Muscle layer of colon (tissue), 2 donors: ENCODE results near the gene CD68.

Source experiments
- H3K27ac ChIP-seq: one replicate; pipeline ENCODE4 v1.7.0; 2013; ENCODE audit warnings: low read depth, mild to moderate bottlenecking, low read length, moderate library complexity
- H3K27me3 ChIP-seq, 2 donors: one replicate each; pipeline ENCODE4 v1.7.0; 2013; ENCODE audit warnings: low read length in 2 of 2, mild to moderate bottlenecking in 2 of 2; ENCODE audit not compliant: insufficient read depth in 2 of 2, control insufficient read depth in 1 of 2
- H3K36me3 ChIP-seq: one replicate; pipeline ENCODE4 v1.7.0; 2013; ENCODE audit warnings: mild to moderate bottlenecking, low read length; ENCODE audit not compliant: insufficient read depth
- H3K4me1 ChIP-seq: one replicate; pipeline ENCODE4 v1.7.0; 2013; ENCODE audit warnings: mild to moderate bottlenecking, low read length; ENCODE audit not compliant: insufficient read depth
- H3K4me3 ChIP-seq, 2 donors: one replicate each; pipeline ENCODE4 v1.7.0; 2013; ENCODE audit warnings: low read length in 2 of 2, low read depth in 1 of 2, mild to moderate bottlenecking in 1 of 2, moderate library complexity in 1 of 2
- H3K9ac ChIP-seq: one replicate; pipeline ENCODE4 v1.7.0; 2013; ENCODE audit warnings: low read length
- H3K9me3 ChIP-seq: one replicate; pipeline ENCODE4 v1.7.0; 2013; ENCODE audit warnings: mild to moderate bottlenecking, low read length
- donor health status: abdominal sarcoma.
- donor health status: Adenocarcinoma of cecum.

CD68 gene

DNA sequence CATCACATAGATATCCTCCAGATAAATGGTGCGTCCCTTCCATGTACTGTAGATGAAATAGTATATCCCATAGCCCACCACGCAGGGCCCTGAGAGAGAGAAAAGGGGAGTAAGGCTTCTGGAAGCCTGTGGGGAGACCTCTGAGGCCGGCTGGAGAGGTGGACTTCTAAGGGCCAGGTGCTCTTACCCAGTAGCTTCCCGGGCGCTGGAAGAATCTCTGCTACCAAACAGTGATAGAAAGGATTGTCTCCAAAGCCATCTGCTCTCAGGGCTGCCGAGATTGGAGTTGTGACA lies 47.5 kb downstream of the CD68 start:
- H3K9ac ChIP-seq = peak overlapping the region; percentile 87

DNA sequence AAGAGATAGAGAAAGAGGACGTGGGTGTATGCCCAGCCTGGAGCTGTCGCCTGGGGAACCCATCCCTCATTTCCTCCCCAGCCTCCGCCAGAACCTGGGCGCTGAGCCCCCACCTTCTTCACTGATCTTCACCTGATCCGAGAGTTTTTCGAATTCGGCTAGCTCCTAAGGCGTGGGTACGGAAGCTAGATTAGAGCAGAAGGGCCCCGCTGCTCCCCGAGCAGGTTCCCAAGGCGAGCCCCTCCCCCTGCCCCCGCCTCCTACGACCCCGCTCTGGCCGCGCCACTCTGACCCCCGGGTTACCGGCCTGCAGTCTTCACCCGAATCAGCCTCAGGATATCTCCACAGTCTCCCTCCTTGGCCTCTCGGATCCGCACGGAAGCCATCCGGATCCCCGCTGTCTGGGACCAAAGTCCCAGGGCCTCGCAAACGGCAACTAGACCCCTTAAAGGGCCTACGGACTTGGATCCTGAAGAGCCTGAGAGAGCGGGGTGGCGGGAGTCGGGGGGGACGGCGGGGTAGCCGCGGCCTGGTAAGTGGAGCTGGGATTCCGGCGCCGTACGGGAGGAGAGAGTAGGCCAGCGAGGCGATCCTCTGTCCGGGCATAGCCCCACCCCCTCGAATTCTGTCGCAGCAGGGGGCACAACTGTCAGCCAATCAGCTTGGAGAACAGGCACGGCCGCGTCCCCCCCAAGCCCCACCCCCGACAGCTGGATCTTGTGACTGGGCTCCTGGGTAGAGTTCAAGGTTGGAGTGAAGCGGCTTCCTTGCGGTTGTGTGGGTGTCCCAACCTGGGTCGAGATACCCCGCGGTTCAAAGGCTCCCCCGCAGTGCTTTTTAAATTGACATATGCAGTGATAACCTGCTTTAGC lies 48.0 kb downstream of the CD68 start, which contains the start of gene SAT2:
Gene SAT2 (minus strand): TSS at position 572 of the 872 bp plus-strand sequence. CDS start 186 bp downstream, at position 386.
- Histone ChIP-seq H3K27ac (peak within 1 kb of the TSS; percentile 96), H3K36me3 (peaks cover 7% of the 10 kb centered on the region), H3K9ac (peak within 1 kb of the TSS; percentile 87), H3K27me3 (no peaks in the 10 kb centered on the region), H3K4me1 (peaks cover 10% of the 10 kb centered on the region), H3K4me3 (peak within 1 kb of the TSS; percentile 80), H3K9me3 (no peaks in the 10 kb centered on the region)

More for the DNA sequence above, 47.5 kb downstream of the CD68 start:
- Histone ChIP-seq H3K27me3 (no peaks in the 10 kb centered on the region), H3K4me3 (peak overlapping the region; percentile 80), H3K27ac (peak overlapping the region; percentile 96), H3K36me3 (peaks cover 7% of the 10 kb centered on the region), H3K9me3 (no peaks in the 10 kb centered on the region), H3K4me1 (peaks cover 10% of the 10 kb centered on the region)

DNA sequence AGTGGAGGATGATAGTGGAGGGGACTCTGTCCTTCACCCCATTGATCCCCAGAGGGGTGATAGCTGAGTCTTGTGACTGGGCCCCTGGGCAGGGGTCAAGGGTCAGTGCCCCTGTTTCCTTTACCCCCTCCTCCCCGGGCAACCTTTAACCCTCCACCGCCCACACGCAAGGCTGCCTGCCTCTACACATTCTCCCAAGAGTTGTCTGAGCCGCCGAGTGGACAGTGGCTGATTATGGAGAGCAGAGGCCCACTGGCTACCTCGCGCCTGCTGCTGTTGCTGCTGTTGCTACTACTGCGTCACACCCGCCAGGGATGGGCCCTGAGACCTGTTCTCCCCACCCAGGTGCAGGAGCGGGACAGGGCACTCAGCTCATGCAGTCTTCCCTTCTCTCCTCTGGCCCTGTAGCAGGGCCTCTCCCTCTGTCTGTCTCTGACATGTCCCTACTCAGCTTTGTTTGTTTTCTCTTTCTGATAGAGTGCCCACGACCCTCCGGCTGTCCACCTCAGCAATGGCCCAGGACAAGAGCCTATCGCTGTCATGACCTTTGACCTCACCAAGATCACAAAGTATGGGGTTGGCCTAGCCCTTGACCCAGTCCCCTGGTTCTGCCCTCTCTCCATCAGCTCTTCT lies 50.6 kb downstream of the CD68 start, which contains the start of gene SHBG:
Gene SHBG (plus strand): TSS at position 197 of the 633 bp plus-strand sequence. CDS start 38 bp downstream, at position 235.
- Histone ChIP-seq H3K27ac (no peak within 1 kb of the TSS), H3K27me3 (no peaks in the 10 kb centered on the region), H3K4me1 (peaks cover 10% of the 10 kb centered on the region), H3K9ac (no peak within 1 kb of the TSS), H3K9me3 (no peaks in the 10 kb centered on the region), H3K4me3 (no peak within 1 kb of the TSS), H3K36me3 (peaks cover 7% of the 10 kb centered on the region)
